KG1 (cell line): Measurements from ENCODE around the gene KIR2DL3.
"Not testable (repeated sequence)": the region's sequence is repeated elsewhere in the genome, so short reads cannot be mapped to it uniquely, and the experiment has no call there.

Experiments used
- DNase-seq: peaks from one replicate; lab custom pipeline; 2025; lab: John Stamatoyannopoulos, UW

KIR2DL3 gene

DNA sequence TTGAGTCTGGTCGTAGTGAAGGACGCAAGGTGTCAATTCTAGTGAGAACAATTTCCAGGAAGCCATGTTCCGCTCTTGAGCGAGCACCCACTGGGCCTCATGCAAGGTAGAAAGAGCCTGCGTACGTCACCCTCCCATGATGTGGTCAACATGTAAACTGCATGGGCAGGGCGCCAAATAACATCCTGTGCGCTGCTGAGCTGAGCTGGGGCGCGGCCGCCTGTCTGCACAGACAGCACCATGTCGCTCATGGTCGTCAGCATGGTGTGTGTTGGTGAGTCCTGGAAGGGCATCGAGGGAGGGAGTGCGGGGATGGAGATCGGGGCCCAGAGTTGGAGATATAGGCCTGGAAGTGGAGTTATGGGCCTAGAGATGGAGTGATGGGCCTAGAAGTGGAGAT lies at the start of gene KIR2DL3:
Gene KIR2DL3, plus strand, starts transcription at position 208 of the 400 bp plus-strand sequence. Its CDS starts 33 bp downstream, at position 241.
- not testable (repeated sequence) for DNase-seq

DNA sequence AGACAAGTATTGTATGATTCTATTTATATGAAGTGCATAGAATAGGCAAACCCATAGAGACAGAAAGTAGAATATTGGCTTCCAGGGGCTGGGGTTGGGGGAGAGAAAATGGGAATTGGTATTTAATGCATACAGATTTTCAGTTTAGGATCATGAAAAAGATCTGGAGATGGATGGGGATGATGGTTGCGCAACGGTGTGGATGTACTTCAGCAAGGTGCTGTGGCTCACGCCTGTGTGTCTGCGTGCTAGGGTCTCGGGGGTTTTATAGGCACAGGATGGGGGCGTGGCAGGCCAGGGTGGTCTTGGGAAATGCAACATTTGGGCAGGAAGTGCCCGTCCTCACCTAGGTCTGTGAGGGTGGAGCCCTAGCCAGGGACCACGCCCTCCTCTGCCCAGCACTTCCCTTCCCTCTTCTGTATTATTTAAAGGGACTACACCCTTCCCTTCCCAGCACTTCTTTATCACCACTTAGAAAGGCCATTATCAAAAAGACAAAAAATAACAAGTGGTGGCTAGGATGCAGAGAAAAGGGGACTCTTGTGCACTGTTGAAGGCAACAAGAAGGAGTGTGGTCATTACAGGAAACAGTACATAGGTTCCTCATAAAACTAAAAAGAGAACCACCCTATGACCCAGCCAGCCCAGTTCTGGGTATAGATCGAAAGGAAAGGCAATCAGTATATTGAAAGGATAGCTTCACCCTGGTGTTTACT lies 46.6 kb upstream of the KIR2DL3 start:
- no peak for DNase-seq

DNA sequence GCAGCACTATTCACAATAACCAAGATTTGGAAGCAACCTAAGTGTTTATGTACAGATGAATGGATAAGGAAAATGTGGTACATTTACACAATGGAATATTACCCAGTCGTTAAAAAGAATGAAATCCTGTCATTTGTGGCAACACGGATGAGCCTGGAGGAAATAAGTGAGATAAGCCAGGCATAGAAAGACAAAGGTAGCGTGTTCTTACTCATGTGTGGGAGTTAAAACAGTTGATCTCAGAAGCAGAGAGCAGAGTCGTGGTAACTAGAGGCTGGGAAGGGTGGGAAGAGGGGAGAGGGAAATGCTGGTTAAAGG lies 46.1 kb upstream of the KIR2DL3 start:
- DNase-seq = no peak

DNA sequence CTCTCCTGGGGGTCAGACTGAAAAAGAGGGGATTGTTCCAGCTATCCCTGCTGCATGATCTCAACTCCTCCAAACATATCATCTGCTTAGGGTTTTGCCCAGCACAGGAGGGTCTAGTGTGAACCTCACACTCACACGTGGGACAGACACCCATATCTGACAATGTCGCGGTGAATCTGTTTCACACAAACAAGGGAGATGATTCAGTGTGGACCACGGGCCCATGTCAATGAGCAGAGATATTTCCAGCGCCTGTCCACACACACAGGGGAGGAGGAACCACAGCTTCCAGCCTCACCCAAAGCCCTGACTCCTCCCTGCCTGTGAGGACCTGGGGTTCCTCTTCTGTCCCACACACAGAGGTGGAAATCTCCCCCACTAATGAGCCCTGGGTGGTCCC lies 43.7 kb upstream of the KIR2DL3 start:
- no peak for DNase-seq

DNA sequence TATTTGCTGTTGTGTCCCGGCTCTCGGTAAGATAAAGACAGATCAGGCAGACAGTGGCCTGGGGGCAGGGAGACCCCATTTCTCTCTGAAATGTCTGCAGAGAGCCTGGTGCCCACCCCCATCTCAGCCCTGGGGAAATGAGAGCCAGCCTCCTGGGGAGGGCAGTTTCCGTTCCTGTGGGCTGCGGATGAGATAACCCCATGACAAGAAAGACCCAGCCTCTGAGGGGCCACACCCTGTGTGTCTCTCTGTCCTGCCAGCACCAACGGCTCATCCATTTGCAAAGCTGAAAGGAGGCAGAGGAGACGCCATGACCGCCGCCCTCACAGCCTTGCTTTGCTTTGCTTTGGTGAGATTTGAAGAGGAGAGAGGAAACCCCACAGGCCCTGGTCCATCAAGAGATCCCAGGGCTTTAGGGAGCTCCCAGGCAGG lies 42.2 kb upstream of the KIR2DL3 start:
- DNase-seq = no peak

DNA sequence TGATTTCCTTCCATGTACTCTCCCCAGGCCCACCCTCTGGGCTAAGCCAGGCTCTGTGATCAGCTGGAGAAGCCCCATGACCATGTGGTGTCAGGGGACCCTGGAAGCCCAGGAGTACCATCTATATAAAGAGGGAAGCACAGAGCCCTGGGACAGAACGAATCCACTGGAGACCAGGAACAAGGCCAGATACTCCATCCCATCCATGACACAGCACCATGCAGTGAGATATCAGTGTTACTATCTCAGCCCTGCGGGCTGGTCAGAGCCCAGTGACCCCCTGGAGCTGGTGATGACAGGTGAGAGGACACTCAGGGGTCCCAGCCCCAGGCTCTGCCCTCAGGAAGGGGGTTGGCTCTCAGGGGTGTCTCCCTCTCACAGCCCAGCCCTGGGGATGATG lies 41.5 kb upstream of the KIR2DL3 start:
- no peak for DNase-seq

DNA sequence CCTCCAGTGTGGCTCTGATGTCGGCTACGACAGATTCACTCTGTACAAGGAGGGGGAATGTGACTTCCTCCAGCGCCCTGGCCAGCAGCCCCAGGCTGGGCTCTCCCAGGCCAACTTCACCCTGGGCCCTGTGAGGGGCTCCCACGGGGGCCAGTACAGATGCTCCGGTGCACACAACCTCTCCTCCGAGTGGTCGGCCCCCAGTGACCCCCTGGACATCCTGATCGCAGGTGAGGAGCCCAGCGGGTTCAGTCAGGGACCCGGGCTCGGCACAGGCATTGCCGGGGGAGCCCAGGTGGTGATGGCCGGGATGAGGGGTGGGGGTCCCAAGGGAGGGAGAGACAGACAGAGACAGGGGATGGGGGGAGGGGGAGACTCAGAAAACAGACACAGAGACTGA lies 40.6 kb upstream of the KIR2DL3 start:
- DNase-seq = not testable (repeated sequence)

DNA sequence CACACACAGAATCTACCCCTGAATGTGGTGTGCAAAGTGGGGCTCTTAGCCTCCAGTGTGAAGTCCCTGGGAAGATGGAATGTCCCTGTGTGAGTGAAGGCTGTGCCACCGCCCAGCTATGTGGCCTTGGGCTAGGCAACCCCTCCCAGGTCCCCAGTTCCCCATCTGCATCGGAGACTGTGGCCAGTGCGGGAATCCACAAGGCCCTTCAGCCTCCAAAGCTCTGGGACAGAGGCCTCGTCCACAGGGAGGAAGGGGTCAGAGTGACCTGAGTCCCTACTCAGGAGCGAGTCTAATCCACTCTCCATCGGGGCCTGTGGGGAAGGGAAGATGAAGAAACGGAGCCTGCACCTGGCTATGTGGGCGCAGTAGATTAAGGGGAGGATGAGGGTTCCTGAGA lies 33.4 kb upstream of the KIR2DL3 start:
- DNase-seq = no peak

DNA sequence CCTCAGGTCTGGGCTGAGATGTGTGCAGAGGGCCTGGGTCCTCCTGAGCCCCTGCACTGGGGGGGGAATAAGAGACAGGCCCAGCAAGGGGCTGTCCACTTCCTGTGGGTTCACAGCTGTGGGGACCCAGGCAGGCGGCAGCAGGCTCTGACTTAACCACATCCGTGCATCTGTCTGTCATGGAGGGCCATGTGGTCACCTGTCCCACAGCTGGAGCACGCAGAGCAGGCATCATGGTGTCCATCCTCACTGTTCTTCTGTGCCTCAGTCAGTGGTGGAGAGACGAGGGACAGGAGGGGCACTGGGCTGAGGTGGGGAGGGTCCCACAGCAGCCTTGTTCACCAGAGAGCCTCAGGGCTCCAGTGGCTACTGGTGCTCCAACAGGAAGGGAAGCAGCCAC lies 30.4 kb upstream of the KIR2DL3 start:
- no peak for DNase-seq

DNA sequence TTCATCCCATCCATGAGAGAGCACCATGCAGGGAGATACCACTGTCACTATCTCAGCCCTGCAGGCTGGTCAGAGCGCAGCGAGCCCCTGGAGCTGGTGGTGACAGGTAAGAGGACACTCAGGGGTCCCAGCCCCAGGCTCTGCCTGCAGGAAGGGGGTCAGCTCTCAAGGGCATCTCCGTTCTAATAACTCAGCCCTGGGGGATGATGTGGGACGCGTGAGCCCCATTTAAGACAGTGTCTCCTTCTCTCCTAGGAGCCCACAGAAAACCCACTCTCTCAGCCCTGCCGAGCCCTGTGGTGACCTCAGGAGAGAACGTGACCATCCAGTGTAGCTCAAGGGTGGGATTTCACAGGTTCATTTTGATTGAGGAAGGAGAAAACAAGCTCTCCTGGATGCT lies 29.5 kb upstream of the KIR2DL3 start:
- DNase-seq = no peak

DNA sequence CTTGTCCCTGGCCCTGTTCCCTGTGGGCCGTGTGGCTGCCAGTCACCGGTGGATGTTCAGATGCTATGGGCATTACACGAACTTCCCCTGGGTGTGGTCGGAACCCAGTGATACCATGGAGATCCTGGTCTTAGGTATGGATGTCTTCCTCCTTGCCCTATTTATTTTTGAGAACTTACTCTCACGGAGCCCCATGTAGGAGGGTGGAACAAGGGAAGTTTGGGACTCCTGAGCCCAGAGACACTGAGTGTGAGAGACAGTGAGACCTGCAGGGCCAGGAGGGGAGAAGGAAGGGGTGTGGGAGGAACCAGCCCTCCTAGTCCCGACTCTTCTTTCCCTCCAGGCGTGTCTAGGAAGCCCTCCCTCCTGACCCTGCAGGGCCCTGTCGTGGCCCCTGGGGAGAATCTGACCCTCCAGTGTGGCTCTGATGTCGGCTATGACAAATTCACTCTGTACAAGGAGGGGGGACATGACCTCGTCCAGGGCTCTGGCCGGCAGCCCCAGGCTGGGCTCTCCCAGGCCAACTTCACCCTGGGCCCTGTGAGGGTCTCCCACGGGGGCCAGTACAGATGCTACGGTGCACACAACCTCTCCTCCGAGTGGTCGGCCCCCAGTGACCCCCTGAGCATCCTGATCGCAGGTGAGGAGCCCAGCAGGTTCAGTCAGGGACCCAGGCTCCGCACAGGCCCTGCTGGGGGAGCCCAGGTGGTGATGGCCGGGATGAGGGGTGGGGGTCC lies 28.9 kb upstream of the KIR2DL3 start:
- no peak for DNase-seq

DNA sequence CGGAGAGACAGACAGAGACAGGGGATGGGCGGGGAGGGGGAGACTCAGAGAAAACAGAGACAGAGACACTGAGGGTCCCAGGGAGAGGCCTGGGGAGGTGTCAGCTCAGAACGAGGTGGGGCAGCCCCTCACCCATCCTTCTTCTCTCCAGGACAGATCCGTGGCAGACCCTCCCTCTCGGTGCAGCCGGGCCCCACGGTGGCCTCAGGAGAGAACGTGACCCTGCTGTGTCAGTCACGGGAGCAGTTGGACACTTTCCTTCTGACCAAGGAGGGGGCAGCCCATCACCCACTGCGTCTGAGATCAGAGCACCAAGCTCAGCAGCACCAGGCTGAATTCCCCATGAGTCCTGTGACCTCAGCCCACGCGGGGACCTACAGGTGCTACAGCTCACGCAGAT lies 28.4 kb upstream of the KIR2DL3 start:
- DNase-seq = not testable (repeated sequence)

DNA sequence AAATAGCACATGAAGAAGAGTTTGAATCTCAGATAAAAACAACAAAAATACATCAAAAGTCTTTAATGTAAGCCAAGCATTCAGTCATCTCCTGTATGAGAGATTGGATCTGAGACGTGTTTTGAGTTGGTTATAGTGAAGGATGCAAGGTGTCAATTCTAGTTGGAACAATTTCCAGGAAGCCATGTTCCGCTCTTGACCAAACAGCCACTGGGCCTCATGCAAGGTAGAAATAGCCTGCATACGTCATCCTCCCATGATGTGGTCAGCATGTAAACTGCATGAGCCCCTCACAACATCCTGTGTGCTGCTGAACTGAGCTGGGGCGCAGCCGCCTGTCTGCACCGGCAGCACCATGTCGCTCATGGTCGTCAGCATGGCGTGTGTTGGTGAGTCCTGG lies 14.2 kb upstream of the KIR2DL3 start, which contains the start of gene KIR3DL3:
Gene KIR3DL3, plus strand, starts transcription at position 301 of the 400 bp plus-strand sequence. Its CDS starts 55 bp downstream, at position 356.
- DNase-seq = no peak

DNA sequence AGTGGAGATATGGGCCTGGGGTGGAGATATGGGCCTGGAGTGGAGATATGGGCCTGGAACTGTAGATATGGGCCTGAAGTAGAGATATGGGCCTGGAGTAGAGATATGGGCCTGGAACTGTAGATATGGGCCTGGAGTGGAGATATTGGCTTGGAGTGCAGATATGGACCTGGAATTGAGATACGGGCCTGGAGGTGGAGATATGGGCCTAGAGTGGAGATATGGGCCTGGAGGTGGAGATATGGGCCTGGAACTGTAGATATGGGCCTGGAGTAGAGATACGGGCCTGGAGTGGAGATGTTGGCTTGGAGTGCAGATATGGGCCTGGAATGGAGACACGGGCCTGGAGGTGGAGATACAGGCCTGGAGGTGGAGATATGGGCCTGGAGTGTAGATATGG lies 13.7 kb upstream of the KIR2DL3 start:
- no peak for DNase-seq

DNA sequence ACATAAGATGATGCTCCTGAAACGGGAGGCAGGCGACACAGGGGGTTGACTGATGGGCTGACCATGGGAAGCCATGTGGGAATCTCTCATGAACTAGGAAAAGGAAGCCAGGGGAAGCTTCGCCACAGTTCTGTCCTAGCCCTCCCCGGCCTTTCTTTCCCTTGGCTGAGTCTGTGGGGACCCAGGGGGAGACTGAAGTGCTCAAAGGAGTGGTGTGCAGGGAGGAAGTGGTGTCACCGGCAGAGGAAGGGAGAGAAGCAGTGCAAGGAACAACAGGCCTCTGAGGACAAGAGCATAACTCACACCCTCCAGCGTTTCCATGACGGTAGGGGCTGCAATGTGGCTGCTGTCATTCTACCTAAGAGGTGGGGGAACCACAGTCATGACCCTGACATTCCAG lies 13.0 kb upstream of the KIR2DL3 start:
- DNase-seq = no peak

DNA sequence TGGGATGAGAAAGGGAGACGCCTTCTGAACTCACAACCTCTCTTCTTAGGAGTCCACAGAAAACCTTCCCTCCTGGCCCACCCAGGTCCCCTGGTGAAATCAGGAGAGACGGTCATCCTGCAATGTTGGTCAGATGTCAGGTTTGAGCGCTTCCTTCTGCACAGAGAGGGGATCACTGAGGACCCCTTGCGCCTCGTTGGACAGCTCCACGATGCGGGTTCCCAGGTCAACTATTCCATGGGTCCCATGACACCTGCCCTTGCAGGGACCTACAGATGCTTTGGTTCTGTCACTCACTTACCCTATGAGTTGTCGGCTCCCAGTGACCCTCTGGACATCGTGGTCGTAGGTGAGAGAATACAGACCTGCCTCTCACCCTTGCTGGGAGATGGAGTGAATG lies 10.8 kb upstream of the KIR2DL3 start:
- no peak for DNase-seq

DNA sequence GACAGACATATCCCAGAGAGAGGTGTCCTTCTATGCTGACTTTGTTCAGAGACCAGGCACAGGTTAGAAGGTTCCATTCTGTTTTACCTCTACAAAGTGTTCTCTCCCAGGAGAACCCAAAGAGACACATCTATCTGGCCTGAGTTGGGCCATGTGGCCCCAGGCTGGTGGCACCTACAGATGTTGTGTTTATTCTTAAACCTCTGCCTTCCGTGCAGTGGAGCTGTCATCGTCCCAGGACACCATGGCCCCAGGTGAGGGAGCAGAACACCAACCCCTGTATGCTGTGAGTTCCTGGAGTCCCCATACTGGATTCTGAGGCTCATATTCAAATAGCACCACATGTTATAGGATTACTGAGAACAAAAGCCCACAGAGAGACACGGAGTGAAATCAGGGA lies 10.1 kb upstream of the KIR2DL3 start:
- DNase-seq = no peak

DNA sequence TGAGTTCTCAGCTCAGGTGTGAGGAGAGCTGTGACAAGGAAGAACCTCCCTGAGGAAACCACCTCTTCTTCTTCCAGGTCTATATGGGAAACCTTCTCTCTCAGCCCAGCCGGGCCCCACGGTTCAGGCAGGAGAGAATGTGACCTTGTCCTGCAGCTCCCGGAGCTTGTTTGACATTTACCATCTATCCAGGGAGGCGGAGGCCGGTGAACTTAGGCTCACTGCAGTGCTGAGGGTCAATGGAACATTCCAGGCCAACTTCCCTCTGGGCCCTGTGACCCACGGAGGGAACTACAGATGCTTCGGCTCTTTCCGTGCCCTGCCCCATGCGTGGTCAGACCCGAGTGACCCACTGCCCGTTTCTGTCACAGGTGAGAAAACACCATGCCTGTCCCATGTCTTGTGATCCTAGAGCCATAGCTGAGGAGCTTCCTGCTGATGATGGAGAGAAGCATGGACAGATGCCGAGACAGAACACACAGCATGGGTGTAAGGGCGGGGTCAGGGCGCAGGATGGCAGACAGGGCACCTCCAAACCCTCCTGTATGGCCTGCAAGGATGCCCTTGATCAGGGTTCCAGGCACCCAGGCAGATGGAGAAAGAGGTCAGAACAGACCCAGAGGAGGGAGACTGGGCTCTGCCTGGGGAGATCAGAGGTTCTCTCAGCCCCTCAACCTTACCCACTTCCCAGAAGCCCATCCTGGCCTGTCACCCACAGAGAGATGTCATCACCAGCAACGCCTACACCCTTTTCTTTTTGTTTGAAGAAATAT lies 8.7 kb upstream of the KIR2DL3 start:
- no peak for DNase-seq

DNA sequence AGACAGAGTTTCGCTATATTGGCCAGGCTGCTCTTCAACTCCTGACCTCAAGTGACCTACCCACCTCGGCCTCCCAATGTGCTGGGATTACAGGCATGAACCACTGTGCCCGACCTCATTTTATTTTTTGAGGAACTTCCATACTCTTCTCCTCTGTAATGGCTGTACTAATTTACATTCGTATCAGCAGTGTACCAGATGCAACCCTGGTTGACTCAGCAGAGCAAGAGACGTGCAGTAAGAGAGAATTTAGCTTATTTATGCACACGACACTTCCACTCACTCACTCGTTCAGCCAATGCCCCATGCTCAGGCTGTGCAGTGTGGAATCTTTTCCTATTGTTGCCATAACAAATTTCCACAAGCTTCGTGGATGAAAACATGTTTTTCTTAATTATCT lies 7.1 kb upstream of the KIR2DL3 start:
- DNase-seq = no peak

DNA sequence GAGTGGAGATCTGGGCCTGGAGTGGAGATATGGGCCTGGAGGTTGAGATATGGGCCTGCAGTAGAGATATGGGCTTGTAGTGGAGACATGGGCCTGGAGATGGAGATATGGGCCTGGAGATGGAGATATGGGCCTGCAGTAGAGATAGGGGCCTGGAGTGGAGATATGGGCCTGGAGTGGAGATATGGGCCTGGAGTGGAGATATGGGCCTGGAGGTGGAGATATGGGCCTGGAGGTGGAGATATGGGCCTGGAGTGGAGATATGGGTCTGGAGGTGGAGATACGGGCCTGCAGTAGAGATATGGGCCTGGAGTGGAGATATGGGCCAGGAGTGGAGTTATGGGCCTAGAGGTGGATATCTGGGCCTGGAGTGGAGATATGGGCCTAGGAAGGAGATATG lies 402 bp downstream of the KIR2DL3 start:
- no peak for DNase-seq

DNA sequence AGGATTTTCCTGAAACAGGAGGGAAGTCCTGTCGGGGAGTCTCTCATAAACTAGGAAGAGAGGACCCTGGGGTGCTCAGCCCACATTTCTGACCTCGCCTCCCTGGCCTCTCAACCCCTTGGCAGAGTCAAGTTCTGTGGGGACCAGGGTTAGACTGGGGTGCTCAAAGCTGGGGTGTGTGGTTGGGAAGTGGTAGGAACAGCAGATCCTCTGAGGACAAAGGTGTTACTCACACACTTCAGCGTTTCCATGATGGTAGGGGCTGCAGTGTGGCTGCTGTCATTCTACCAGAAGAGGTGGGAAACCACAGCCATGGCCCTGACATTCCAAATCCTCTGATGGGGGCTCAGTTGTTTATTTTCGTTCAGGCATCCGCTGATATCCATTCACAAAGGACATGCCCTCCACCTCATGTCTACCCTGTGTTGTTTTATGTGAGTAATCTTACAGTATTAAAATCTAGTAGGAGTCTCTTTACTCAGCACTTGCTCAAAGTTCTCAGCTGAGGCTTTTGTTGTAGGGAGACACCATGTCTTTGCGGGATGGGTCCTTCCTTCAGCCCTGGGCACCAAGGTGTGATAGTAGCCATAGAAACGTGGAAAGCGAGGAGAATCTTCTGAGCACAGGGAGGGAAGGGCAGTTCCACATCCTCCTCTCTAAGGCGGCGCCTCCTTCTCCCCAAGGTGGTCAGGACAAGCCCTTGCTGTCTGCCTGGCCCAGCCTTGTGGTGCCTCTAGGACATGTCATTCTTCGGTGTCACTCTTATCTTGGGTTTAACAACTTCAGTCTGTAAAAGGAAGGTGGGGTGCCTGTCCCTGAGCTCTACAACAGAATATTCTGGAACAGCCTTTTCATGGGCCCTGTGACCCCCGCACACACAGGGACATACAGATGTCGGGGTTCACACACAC lies 1.5 kb downstream of the KIR2DL3 start:
- DNase-seq = no peak

DNA sequence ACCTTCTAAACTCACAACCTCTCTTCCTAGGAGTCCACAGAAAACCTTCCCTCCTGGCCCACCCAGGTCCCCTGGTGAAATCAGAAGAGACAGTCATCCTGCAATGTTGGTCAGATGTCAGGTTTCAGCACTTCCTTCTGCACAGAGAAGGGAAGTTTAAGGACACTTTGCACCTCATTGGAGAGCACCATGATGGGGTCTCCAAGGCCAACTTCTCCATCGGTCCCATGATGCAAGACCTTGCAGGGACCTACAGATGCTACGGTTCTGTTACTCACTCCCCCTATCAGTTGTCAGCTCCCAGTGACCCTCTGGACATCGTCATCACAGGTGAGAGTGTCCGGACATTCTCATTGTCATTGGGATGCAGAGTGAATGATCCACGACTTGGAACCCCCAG lies 3.6 kb downstream of the KIR2DL3 start:
- DNase-seq = not testable (repeated sequence)
